GM08714 (cell line): ENCODE data around the gene PEAK3.

ENCODE experiments used
- H3K4me3 ChIP-seq: fragments of 200-500 bp; sonication (Bioruptor generic); 2 replicates; pipeline ENCODE4 v1.5.1; 2014; ENCODE audit warnings: mild to moderate bottlenecking, low read length, inconsistent platforms
- ZNF274 ChIP-seq: IDR thresholded peaks from 2 replicates; pipeline ENCODE4 v1.6.1; 2012; ENCODE audit warnings: mild to moderate bottlenecking, low read depth, low read length

PEAK3 gene

GRCh38 chr19:2274185-2274711 lies 7.7 kb downstream of the PEAK3 start:
- H3K4me3 ChIP-seq = no peak overlapping the region

GRCh38 chr19:2273356-2274184 lies 8.4 kb downstream of the PEAK3 start:
- peak overlapping the region; percentile 3; the same call in 1 of the 2 replicates for H3K4me3 ChIP-seq
- TF ChIP-seq ZNF274 = no peak

More at GRCh38 chr19:2274185-2274711, 7.7 kb downstream of the PEAK3 start:
- no peak for TF ChIP-seq ZNF274

- no peak for TF ChIP-seq ZNF274
- peak overlapping the region; percentile 87 for H3K4me3 ChIP-seq
Measured at GRCh38 chr19:2271234-2272103, 10.5 kb downstream of the PEAK3 start.

- no peak for TF ChIP-seq ZNF274
- H3K4me3 ChIP-seq = peak overlapping the region; percentile 87
Measured at GRCh38 chr19:2270423-2271233, 11.3 kb downstream of the PEAK3 start.

GRCh38 chr19:2270157-2270422 lies 11.9 kb downstream of the PEAK3 start:
- no peak for TF ChIP-seq ZNF274
- H3K4me3 ChIP-seq = peak overlapping the region; percentile 87

- no peak for TF ChIP-seq ZNF274
Measured at GRCh38 chr19:2269244-2270156, 12.5 kb downstream of the PEAK3 start.

GRCh38 chr19:2268861-2269243 lies 13.1 kb downstream of the PEAK3 start:
- peak overlapping the region; percentile 88 for H3K4me3 ChIP-seq
- TF ChIP-seq ZNF274 = no peak

More at GRCh38 chr19:2269244-2270156, 12.5 kb downstream of the PEAK3 start:
- H3K4me3 ChIP-seq = peak overlapping the region; percentile 88

- H3K4me3 ChIP-seq = no peak overlapping the region; the same call in 1 of the 2 replicates
Measured at GRCh38 chr19:2268480-2268830, 13.5 kb downstream of the PEAK3 start.

GRCh38 chr19:2266183-2266993 lies 15.6 kb downstream of the PEAK3 start:
- H3K4me3 ChIP-seq = no peak overlapping the region; the same call in 1 of the 2 replicates
- no peak for TF ChIP-seq ZNF274

More at GRCh38 chr19:2268480-2268830, 13.5 kb downstream of the PEAK3 start:
- TF ChIP-seq ZNF274 = no peak

GRCh38 chr19:2261438-2262172 lies 20.4 kb downstream of the PEAK3 start:
- no peak overlapping the region for H3K4me3 ChIP-seq
- TF ChIP-seq ZNF274 = no peak

- TF ChIP-seq ZNF274 = no peak
- H3K4me3 ChIP-seq = no peak overlapping the region
Measured at GRCh38 chr19:2260341-2260805, 21.6 kb downstream of the PEAK3 start.
